ENCODE data around the gene ATP13A3.

- no peak for TF ChIP-seq CTCF (conservative IDR thresholded peaks at IDR 0.05 in 1 of 2, IDR thresholded peaks at IDR 0.05 in 1 of 2; ENCODE audit: low read depth in 1 of 2, low read length in 2 of 2)
- TF ChIP-seq EZH2 (IDR thresholded peaks at IDR 0.05; ENCODE audit: low read length, missing control alignments) = no peak
Measured at GRCh38 chr3:194446172-194446571, 40.6 kb downstream of the ATP13A3 start.
